T follicular helper cell (primary cell): ENCODE data around the gene ARF6.

ENCODE experiments used
- DNase-seq: peaks from one replicate; pipeline ENCODE4 v3.0.0-alpha.2; 2020; ENCODE audit warnings: low read depth

ARF6 gene

DNA sequence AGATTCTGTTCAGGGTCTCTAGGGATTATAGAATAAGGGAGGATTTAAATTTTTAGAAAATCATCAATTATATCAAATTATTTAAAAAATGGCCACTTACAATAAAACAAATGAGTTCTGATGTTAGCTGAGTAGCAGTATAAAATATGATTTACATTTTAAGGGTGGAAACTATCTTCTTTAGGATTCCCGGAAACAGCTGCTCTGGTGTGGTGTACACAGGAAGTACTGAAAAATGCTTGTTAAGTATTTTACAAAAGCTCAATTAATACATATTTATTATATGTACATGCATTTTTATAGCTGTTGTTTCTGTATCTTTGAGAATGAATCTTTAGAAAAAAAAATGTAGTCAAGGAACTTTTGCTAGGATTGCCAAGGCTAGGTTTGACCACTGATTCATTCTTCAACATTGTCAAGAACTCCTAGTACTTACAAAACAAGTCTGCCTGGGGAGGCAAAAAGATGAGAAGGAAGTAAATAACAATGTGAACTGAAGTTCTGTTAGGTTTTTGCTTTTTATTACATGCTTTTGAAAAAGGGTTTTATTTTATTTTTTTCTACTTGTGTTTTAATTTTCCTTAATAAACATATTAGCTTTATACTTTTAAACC, 48.0 kb downstream of the ARF6 start:
- DNase-seq, result no peak

DNA sequence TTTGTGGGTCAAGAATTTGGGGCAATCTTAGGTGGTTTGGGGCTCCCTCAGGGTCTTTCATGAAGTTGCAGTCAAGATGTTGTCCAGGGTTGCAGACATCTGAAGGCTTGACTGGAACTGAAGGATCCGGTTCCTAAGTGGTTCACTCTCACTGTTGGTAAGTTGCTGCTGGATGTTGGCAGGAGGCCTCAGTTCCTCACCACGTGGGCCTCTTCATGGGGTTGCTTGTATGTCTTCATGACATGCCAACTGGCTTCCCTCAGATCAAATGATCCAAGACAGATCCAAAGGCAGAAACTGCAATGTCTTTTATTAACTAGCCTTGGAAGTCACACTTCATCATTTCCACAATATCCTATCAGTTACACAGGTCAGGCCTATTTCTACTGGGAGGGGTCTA, 49.2 kb downstream of the ARF6 start:
- DNase-seq, result no peak

DNA sequence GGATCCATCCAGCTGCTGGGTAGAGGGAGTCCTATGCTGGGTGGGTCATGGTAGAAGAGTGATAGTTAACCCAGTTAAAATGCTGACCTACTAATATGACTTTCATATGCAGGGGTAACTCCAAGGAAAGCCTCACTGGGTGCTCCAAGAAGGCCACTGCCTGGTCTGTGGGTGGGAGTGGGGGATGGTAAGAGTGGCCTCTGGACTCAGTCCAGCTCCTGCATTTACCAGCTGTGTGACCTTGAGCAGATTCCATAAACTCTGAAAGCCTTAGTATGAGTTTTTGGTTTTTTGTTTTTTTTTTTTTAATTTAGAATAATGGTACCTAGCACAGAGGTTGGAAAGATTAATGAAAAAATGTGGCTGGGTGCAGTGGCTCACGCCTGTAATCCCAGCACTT, 51.6 kb downstream of the ARF6 start:
- DNase-seq, result no peak

DNA sequence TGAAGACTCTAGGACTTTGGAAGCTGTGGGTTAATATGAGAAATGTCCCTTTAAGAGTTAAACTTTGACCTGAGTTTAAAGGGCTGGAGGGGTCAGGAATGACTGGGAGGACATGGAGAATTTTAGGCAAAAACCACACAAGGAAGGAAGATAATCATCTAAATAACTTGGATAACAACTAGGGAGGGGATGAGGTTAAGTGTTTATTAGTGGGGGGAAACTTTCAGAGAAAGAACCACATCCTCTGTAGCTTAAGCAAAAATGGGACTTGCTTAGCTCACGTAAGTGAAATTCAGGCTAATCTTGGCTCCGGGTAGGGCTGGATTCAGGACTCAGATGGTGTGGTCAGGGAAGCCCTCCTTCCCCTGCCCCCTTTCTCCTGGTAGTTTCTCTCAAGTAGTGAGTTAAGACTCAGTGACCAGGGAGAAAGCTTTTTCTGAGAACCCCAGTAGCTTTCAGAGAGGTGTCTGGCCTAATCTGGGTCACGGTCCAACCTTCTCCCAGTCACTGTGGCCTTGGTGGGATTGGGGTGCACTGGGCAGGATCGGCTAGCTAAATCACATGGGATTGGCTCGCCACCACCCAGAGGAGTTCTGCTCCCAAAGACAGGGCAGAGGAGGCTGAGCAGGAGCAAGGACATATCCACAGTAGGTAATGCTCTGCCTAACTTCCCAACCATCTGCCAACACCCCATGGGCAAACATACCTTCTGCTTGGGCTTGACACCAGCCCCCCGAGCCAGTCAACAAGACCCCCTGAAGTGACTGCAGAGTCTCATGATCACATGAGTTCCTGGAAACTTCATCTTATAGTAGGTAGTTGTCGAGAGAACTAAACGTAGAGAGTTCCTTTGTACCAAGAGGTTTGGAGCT, 52.8 kb downstream of the ARF6 start:
- no peak for DNase-seq
